Mesendoderm (in vitro differentiated cells): ENCODE measurements around the gene ARHGAP26.
"Not testable (repeated sequence)": the region's sequence is repeated elsewhere in the genome, so short reads cannot be mapped to it uniquely, and the experiment has no call there.

Experiments
- DNase-seq: peaks from one replicate; pipeline ENCODE4 v3.0.0; 2013
- H2AK5ac ChIP-seq: 2 replicates; pipeline ENCODE4 v1.6.1; 2013; ENCODE audit warnings: low read length, inconsistent platforms
- H2BK120ac ChIP-seq: 2 replicates; pipeline ENCODE4 v1.6.1; 2013; ENCODE audit warnings: low read depth, mild to moderate bottlenecking, low read length, moderate library complexity, mixed read lengths
- H2BK15ac ChIP-seq: replicated peaks from 2 replicates; pipeline ENCODE4 v1.6.1; 2013; ENCODE audit warnings: low read depth, mild to moderate bottlenecking, moderate library complexity
- H2BK5ac ChIP-seq: 2 replicates; pipeline ENCODE4 v1.6.1; 2013; ENCODE audit warnings: low read length, inconsistent platforms
- H3K18ac ChIP-seq: 2 replicates; pipeline ENCODE4 v1.6.1; 2013; ENCODE audit warnings: mild to moderate bottlenecking, low read length, mixed read lengths
- H3K23ac ChIP-seq: one replicate; pipeline ENCODE4 v1.6.1; 2013; ENCODE audit warnings: low read length
- H3K27ac ChIP-seq: 2 replicates; pipeline ENCODE4 v1.5.1; 2013; ENCODE audit warnings: low read depth, mild to moderate bottlenecking, inconsistent platforms, low read length, moderate library complexity
- H3K27me3 ChIP-seq: 2 replicates; pipeline ENCODE4 v1.6.1; 2013; ENCODE audit warnings: low read length, control low read depth, mild to moderate bottlenecking, inconsistent platforms; ENCODE audit not compliant: insufficient read depth, poor library complexity
- H3K36me3 ChIP-seq: 2 replicates; pipeline ENCODE4 v1.6.1; 2013; ENCODE audit warnings: low read length, inconsistent platforms; ENCODE audit not compliant: control insufficient read depth, insufficient read depth
- H3K4ac ChIP-seq: one replicate; pipeline ENCODE4 v1.6.1; 2013; ENCODE audit warnings: low read depth, mild to moderate bottlenecking, low read length, moderate library complexity
- H3K4me1 ChIP-seq: 2 replicates; pipeline ENCODE4 v1.6.1; 2013; ENCODE audit warnings: low read depth, low read length, inconsistent platforms; ENCODE audit not compliant: control insufficient read depth
- H3K4me2 ChIP-seq: 2 replicates; pipeline ENCODE4 v1.6.1; 2013; ENCODE audit warnings: low read length
- H3K4me3 ChIP-seq: 2 replicates; pipeline ENCODE4 v1.5.1; 2013; ENCODE audit warnings: mild to moderate bottlenecking, low read length
- H3K56ac ChIP-seq: one replicate; pipeline ENCODE4 v1.6.1; 2013; ENCODE audit warnings: low read length
- H3K79me1 ChIP-seq: 2 replicates; pipeline ENCODE4 v1.6.1; 2013; ENCODE audit warnings: low read length, inconsistent platforms
- H3K79me2 ChIP-seq: 2 replicates; pipeline ENCODE4 v1.6.1; 2013; ENCODE audit warnings: mild to moderate bottlenecking, low read length; ENCODE audit not compliant: control insufficient read depth, insufficient read depth
- H3K9ac ChIP-seq: 2 replicates; pipeline ENCODE4 v1.6.1; 2013; ENCODE audit warnings: low read length, inconsistent platforms
- H4K5ac ChIP-seq: one replicate; pipeline ENCODE4 v1.6.1; 2013; ENCODE audit warnings: low read length
- H4K8ac ChIP-seq: one replicate; pipeline ENCODE4 v1.6.1; 2013; ENCODE audit warnings: low read depth, mild to moderate bottlenecking, control low read depth, low read length, moderate library complexity
- WGBS: extraction: QIAGEN DNeasy Blood & Tissue Kit; methylation state at CpG from one replicate; pipeline ENCODE4 v1.1.7; 2013; ENCODE audit warnings: low lambda C conversion rate, missing lambda C conversion rate; ENCODE audit not compliant: insufficient coverage; ENCODE audit errors: extremely low coverage; 5-methylcytosine and 5-hydroxymethylcytosine counted together

Gene ARHGAP26

GRCh38 chr5:143094087-143094521 lies 323.9 kb downstream of the ARHGAP26 start:
- Histone ChIP-seq H3K27ac (peak overlapping the region; percentile 97), H3K9ac (peak overlapping the region; percentile 56), H3K4me2 (peak overlapping the region; percentile 30), H2BK15ac (no peak overlapping the region), H4K5ac (peak overlapping the region; percentile 10), H2AK5ac (no peak overlapping the region), H3K36me3 (no peaks in the 10 kb centered on the region), H3K56ac (peak overlapping the region; percentile 90), H3K4ac (no peak overlapping the region), H3K79me2 (no peaks in the 10 kb centered on the region), H3K23ac (no peak overlapping the region), H3K79me1 (no peaks in the 10 kb centered on the region), H2BK5ac (peak overlapping the region; percentile 88), H2BK120ac (no peak overlapping the region), H3K4me3 (no peak overlapping the region), H4K8ac (no peak overlapping the region), H3K18ac (peak overlapping the region; percentile 99), H3K4me1 (peaks cover 6% of the 10 kb centered on the region), H3K27me3 (no peaks in the 10 kb centered on the region)
- DNase-seq: peak; percentile 97
- whole genome bisulfite sequencing: no CpG with 5 or more reads among the region's 16 CpGs

- not testable (repeated sequence) for H3K79me1 ChIP-seq, H3K4me3 ChIP-seq, H2BK120ac ChIP-seq, H3K79me2 ChIP-seq, H3K4me2 ChIP-seq, H2BK5ac ChIP-seq, H3K4ac ChIP-seq, H3K27me3 ChIP-seq, H2BK15ac ChIP-seq, H3K23ac ChIP-seq, H2AK5ac ChIP-seq, H4K8ac ChIP-seq, H3K4me1 ChIP-seq, H3K36me3 ChIP-seq, H4K5ac ChIP-seq
- peak; percentile 67 for DNase-seq
- WGBS: no CpG with 5 or more reads among the region's 3 CpGs
- peak overlapping the region; percentile 97 for H3K27ac ChIP-seq
- H3K9ac ChIP-seq: peak overlapping the region; percentile 56
- peak overlapping the region; percentile 90 for H3K56ac ChIP-seq
- peak overlapping the region; percentile 99 for H3K18ac ChIP-seq
Observed at GRCh38 chr5:143094608-143095007, 324.4 kb downstream of the ARHGAP26 start.

- Histone ChIP-seq H3K79me1 (no peaks in the 10 kb centered on the region), H3K4ac (no peak overlapping the region), H3K56ac (no peak overlapping the region), H4K5ac (no peak overlapping the region), H4K8ac (no peak overlapping the region), H3K18ac (no peak overlapping the region), H3K4me1 (no peaks in the 10 kb centered on the region), H3K27ac (no peak overlapping the region), H3K23ac (no peak overlapping the region), H3K9ac (no peak overlapping the region), H3K4me2 (no peak overlapping the region), H3K79me2 (no peaks in the 10 kb centered on the region), H2AK5ac (no peak overlapping the region), H3K36me3 (no peaks in the 10 kb centered on the region), H3K27me3 (no peaks in the 10 kb centered on the region), H2BK15ac (no peak overlapping the region), H2BK120ac (no peak overlapping the region), H2BK5ac (no peak overlapping the region), H3K4me3 (no peak overlapping the region)
- no CpG with 5 or more reads among the region's 2 CpGs for WGBS
- no peak for DNase-seq
Observed at GRCh38 chr5:143101121-143101520, 330.9 kb downstream of the ARHGAP26 start.

DNA sequence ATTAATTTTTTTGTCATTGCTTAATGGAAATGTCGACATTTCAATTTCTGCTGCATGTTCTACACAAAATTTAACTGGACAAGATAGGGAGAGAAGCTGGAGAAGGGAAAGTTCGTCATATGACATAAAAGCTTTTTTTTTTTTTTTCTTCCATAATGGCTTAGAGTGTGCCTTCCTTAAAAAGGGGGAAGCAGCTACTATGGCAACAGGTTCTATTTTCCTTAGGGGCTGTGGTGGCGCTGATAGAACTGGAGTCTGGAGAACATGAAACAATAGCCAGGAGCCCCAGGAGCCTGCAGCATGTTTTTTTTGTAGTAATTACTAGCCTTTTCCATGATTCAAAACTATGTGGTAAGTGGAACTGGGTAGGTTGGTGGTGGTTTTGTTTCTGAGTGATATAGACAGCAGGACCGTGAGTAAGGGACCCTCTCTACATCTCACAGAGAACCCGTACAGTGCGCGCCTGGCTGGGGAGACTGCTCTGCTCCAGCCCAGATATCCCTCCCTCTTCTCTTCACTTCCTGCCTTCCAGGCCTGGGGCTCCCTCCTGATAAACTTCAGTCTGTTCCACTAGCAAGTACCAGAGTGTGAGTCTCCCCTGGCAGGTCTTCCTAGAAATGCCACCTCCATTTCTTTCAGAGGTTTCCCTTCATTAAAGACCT lies 331.7 kb downstream of the ARHGAP26 start:
- Histone ChIP-seq H3K4ac (no peak overlapping the region), H2AK5ac (no peak overlapping the region), H2BK120ac (no peak overlapping the region), H3K79me2 (no peaks in the 10 kb centered on the region), H3K27ac (no peak overlapping the region), H2BK5ac (no peak overlapping the region), H3K56ac (no peak overlapping the region), H3K4me2 (no peak overlapping the region), H3K4me1 (no peaks in the 10 kb centered on the region), H2BK15ac (peak overlapping the region; percentile 42), H3K4me3 (no peak overlapping the region), H3K9ac (no peak overlapping the region), H3K23ac (no peak overlapping the region), H4K8ac (no peak overlapping the region), H3K36me3 (no peaks in the 10 kb centered on the region), H3K18ac (no peak overlapping the region), H4K5ac (no peak overlapping the region), H3K27me3 (no peaks in the 10 kb centered on the region), H3K79me1 (no peaks in the 10 kb centered on the region)
- WGBS: no CpG with 5 or more reads among the region's 7 CpGs
- DNase-seq: peak; percentile 20

GRCh38 chr5:143102411-143102810 lies 332.2 kb downstream of the ARHGAP26 start:
- Histone ChIP-seq H3K4me3 (no peak overlapping the region), H3K27ac (no peak overlapping the region)

More at GRCh38 chr5:143102411-143102810, 332.2 kb downstream of the ARHGAP26 start:
- Histone ChIP-seq H2BK15ac (peak overlapping the region; percentile 42), H4K8ac (no peak overlapping the region), H2BK5ac (peak overlapping the region; percentile 39), H3K79me1 (no peaks in the 10 kb centered on the region), H3K4me1 (no peaks in the 10 kb centered on the region), H3K18ac (no peak overlapping the region), H2BK120ac (no peak overlapping the region), H3K9ac (no peak overlapping the region), H3K4ac (no peak overlapping the region), H3K79me2 (no peaks in the 10 kb centered on the region), H3K36me3 (no peaks in the 10 kb centered on the region), H4K5ac (no peak overlapping the region), H3K23ac (no peak overlapping the region), H3K4me2 (no peak overlapping the region), H3K27me3 (no peaks in the 10 kb centered on the region), H2AK5ac (no peak overlapping the region), H3K56ac (peak overlapping the region; percentile 63)
- no peak for DNase-seq
- no CpG with 5 or more reads among the region's 6 CpGs for WGBS
